Hepatocyte (in vitro differentiated cells): ENCODE data around the gene MAP3K2. TPM values are rescaled to one million over a fixed set of nuclear protein-coding genes. Genes with fewer than 3 reads are reported as not detected.
"Not testable (repeated sequence)": the region's sequence is repeated elsewhere in the genome, so short reads cannot be mapped to it uniquely, and the experiment has no call there.

ENCODE experiments used
- DNase-seq: peaks from one replicate; pipeline ENCODE4 v3.0.0-alpha.2; 2016; ENCODE audit warnings: low spot score
- H2AFZ ChIP-seq: fragments of 200-600 bp; sonication (generic); 2 replicates; pipeline ENCODE4 v1.6.0; 2016; ENCODE audit warnings: antibody characterized with exemption, mild to moderate bottlenecking
- H3K27ac ChIP-seq: fragments of 200-600 bp; sonication (generic); 2 replicates; pipeline ENCODE4 v1.5.1; 2016; ENCODE audit warnings: mild to moderate bottlenecking
- H3K27me3 ChIP-seq: fragments of 200-600 bp; sonication (generic); 2 replicates; pipeline ENCODE4 v1.6.1; 2016
- H3K36me3 ChIP-seq: fragments of 200-600 bp; sonication (generic); replicated peaks from 2 replicates; pipeline ENCODE4 v1.5.1; 2016; ENCODE audit warnings: low read depth; ENCODE audit not compliant: insufficient read depth
- H3K4me1 ChIP-seq: fragments of 200-600 bp; sonication (generic); 2 replicates; pipeline ENCODE4 v1.5.1; 2016; ENCODE audit warnings: mild to moderate bottlenecking, moderate library complexity; ENCODE audit not compliant: insufficient read depth
- H3K4me2 ChIP-seq: fragments of 200-600 bp; sonication (generic); 2 replicates; pipeline ENCODE4 v1.6.0; 2016
- H3K4me3 ChIP-seq: fragments of 200-600 bp; sonication (generic); 2 replicates; pipeline ENCODE4 v1.5.1; 2016; ENCODE audit warnings: mild to moderate bottlenecking
- H3K79me2 ChIP-seq: fragments of 200-600 bp; sonication (generic); 2 replicates; pipeline ENCODE4 v1.6.0; 2017; ENCODE audit warnings: mild to moderate bottlenecking
- H3K9me2 ChIP-seq: fragments of 200-600 bp; sonication (generic); replicated peaks from 2 replicates; pipeline ENCODE4 v1.6.0; 2017; ENCODE audit warnings: mild to moderate bottlenecking; ENCODE audit not compliant: insufficient read depth
- H3K9me3 ChIP-seq: fragments of 200-600 bp; sonication (generic); 2 replicates; pipeline ENCODE4 v1.5.1; 2016; ENCODE audit warnings: low read depth, mild to moderate bottlenecking
- H4K20me1 ChIP-seq: fragments of 200-600 bp; sonication (generic); 2 replicates; pipeline ENCODE4 v1.6.0; 2016; ENCODE audit warnings: mild to moderate bottlenecking; ENCODE audit not compliant: insufficient read depth, poor library complexity, severe bottlenecking
- EZH2 ChIP-seq: fragments of 200-600 bp; sonication (generic); IDR thresholded peaks from 2 replicates; pipeline ENCODE4 v1.6.1; 2016; ENCODE audit warnings: antibody characterized with exemption, mild to moderate bottlenecking, borderline replicate concordance
- EZH2phosphoT487 ChIP-seq: fragments of 200-600 bp; sonication (generic); IDR thresholded peaks from one replicate; pipeline ENCODE4 v1.6.1; 2018; ENCODE audit warnings: antibody characterized with exemption, mild to moderate bottlenecking, low read depth, moderate library complexity; ENCODE audit not compliant: unreplicated experiment, severe bottlenecking
- WGBS: methylation state at CpG from one replicate; pipeline ENCODE4 v1.1.6; 2016; ENCODE audit warnings: low lambda C conversion rate; ENCODE audit errors: missing lambda C conversion rate; 5-methylcytosine and 5-hydroxymethylcytosine counted together
- polyA plus RNA-seq: library from polyadenylated mRNA; unstranded; fragments of >200 nt; fragmentation: Nextera tagmentation; extraction: Ambion mirVana; gene quantifications from 2 replicates; pipeline ENCODE4 v1.2.1, GENCODE V29; 2016
- total RNA-seq: library from RNA; depleted of rRNA; stranded (reverse); fragments of >200 nt; gene quantifications from 2 replicates; pipeline ENCODE4 v1.2.3, GENCODE V29; 2014
- TF ChIP-seq, protein P1 (sequence below): fragments of 200-600 bp; sonication (generic); IDR thresholded peaks from 2 replicates; pipeline ENCODE4 v1.5.1; 2016; ENCODE audit warnings: antibody characterized with exemption, mild to moderate bottlenecking; ENCODE audit not compliant: poor library complexity

MAP3K2 gene
- total and polyA plus RNA-seq, 2 experiments from 2014 or later: 28.5 to 52.5 TPM

DNA sequence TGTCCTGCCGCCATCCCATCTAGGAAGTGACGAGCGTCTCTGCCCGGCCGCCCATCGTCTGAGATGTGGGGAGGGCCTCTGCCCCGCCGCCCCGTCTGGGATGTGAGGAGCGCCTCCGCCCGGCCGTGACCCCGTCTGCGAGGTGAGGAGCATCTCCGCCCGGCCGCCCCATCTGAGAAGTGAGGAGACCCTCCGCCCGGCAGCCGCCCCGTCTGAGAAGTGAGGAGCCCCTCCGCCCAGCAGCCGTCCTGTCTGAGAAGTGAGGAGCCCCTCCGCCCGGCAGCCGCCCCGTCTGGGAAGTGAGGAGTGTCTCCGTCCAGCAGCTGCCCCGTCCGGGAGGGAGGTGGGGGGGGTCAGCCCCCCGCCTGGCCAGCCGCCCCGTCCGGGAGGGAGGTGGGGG, 34.6 kb downstream of the MAP3K2 start:
- H3K27ac ChIP-seq, H3K4me1 ChIP-seq, H3K4me3 ChIP-seq, H3K9me2 ChIP-seq, H3K4me2 ChIP-seq, H2AFZ ChIP-seq, H3K27me3 ChIP-seq, H3K36me3 ChIP-seq, DNase-seq, H3K9me3 ChIP-seq: not testable (repeated sequence)
- H4K20me1 ChIP-seq: peaks cover 22% of the 10 kb centered on the region
- no CpG with 5 or more reads among the region's 35 CpGs for WGBS
- H3K79me2 ChIP-seq: peaks cover 88% of the 10 kb centered on the region

DNA sequence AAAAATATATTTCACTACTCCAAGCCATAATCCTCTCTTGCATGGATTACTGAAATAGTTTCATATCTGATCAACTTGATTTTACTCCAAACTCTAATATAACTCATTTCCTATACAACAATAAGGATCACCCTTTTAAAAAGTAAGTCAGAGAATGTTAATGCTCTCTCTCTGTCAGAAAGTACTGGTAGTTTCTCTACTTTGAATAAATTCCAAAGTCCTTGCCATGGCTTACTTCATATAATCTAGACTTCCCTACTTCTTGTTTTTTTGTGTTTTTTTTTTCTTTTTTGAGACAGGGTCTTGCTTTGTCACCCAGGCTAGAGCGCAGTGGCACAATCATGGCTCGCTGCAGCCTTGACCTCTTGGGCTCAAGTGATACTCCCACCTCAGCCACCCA, 36.2 kb downstream of the MAP3K2 start:
- Histone ChIP-seq H3K9me2 (no peaks in the 10 kb centered on the region), H3K27ac (no peak overlapping the region), H3K9me3 (no peaks in the 10 kb centered on the region), H4K20me1 (peaks cover 13% of the 10 kb centered on the region), H3K4me1 (peaks cover 6% of the 10 kb centered on the region), H2AFZ (no peak overlapping the region), H3K27me3 (no peaks in the 10 kb centered on the region), H3K36me3 (no peaks in the 10 kb centered on the region), H3K79me2 (peaks cover 88% of the 10 kb centered on the region), H3K4me2 (no peak overlapping the region), H3K4me3 (no peak overlapping the region)
- 97% methylated on average over 2 of the region's 2 CpGs for WGBS
- no peak for DNase-seq
- TF ChIP-seq EZH2phosphoT487 (no peak), EZH2 (no peak)
- TF ChIP-seq, protein P1, sequence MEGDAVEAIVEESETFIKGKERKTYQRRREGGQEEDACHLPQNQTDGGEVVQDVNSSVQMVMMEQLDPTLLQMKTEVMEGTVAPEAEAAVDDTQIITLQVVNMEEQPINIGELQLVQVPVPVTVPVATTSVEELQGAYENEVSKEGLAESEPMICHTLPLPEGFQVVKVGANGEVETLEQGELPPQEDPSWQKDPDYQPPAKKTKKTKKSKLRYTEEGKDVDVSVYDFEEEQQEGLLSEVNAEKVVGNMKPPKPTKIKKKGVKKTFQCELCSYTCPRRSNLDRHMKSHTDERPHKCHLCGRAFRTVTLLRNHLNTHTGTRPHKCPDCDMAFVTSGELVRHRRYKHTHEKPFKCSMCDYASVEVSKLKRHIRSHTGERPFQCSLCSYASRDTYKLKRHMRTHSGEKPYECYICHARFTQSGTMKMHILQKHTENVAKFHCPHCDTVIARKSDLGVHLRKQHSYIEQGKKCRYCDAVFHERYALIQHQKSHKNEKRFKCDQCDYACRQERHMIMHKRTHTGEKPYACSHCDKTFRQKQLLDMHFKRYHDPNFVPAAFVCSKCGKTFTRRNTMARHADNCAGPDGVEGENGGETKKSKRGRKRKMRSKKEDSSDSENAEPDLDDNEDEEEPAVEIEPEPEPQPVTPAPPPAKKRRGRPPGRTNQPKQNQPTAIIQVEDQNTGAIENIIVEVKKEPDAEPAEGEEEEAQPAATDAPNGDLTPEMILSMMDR: no peak

DNA sequence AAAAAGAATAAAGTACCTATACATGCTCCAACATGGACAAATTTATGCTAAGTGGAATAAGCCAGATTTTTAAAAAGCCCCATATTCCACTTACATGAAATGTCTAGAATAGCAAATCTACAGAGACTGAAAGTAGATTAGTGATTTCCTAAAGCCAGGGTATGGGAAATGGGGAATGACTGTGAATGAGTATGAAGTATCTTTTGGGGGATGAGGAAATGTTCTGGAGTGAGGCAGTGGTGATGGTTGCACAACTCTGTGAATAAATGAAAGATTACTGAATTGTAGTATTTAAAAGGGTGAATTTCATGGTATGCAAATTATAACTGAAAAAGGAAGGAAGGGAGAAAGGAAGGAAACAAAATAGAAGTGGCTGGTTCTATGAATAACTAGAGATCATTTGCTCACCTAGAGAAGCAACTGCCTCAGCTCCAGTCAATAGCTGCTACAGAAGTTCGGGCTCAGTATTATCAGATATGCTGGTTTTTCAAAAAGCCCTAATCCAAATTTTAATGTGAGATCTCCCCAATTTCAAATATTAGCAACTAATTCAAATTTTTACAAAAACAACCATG, 39.3 kb downstream of the MAP3K2 start:
- H3K36me3 ChIP-seq: no peaks in the 10 kb centered on the region

DNA sequence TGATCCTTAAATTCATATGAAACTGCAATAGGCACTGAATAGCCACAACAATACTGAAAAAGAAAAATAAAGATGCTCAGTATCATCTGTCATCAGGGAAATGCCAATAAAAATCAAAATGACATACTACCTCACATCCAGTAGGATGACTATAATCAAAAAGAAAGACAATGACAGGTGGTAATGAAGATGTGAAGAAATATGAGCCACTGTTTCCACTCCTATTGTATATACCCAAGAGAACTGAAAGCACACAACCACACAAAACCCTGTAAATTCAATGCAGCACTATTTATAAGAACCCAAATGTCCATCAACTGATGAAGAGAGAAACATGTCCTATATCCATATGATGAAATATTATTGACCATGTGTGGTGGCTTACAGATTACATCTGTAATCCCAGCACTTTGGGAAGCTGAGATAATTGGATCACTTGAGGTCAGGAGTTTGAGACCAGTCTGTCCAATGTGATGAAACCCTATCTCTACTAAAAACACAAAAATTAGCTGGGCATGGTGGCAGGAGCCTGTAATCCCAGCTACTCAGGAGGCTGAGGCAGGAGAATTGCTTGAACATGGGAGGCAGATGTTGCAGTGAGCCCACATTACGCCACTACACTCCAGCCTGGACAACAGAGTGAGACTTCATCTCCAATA, 39.9 kb downstream of the MAP3K2 start:
- H3K4me2 ChIP-seq: no peak overlapping the region
- DNase-seq: no peak
- no peak overlapping the region for H2AFZ ChIP-seq
- no peak overlapping the region for H3K27ac ChIP-seq
- no peaks in the 10 kb centered on the region for H3K9me2 ChIP-seq
- H3K36me3 ChIP-seq: no peaks in the 10 kb centered on the region
- no peak overlapping the region for H3K4me3 ChIP-seq
- H3K79me2 ChIP-seq: peaks cover 97% of the 10 kb centered on the region
- no peaks in the 10 kb centered on the region for H3K9me3 ChIP-seq
- no peaks in the 10 kb centered on the region for H3K4me1 ChIP-seq
- WGBS: 96% methylated on average over 1 of the region's 1 CpG
- H4K20me1 ChIP-seq: peaks cover 11% of the 10 kb centered on the region
- no peak for TF ChIP-seq EZH2phosphoT487
- TF ChIP-seq EZH2: no peak
- TF ChIP-seq, protein P1: no peak
- H3K27me3 ChIP-seq: no peaks in the 10 kb centered on the region

More for the DNA sequence above, 39.3 kb downstream of the MAP3K2 start:
- no peaks in the 10 kb centered on the region for H3K9me2 ChIP-seq
- peaks cover 11% of the 10 kb centered on the region for H4K20me1 ChIP-seq
- TF ChIP-seq EZH2 (no peak), EZH2phosphoT487 (no peak)
- TF ChIP-seq, protein P1: no peak
- no peak overlapping the region for H3K27ac ChIP-seq
- H3K27me3 ChIP-seq: no peaks in the 10 kb centered on the region
- no peak overlapping the region for H3K4me2 ChIP-seq
- no peaks in the 10 kb centered on the region for H3K9me3 ChIP-seq
- no peaks in the 10 kb centered on the region for H3K4me1 ChIP-seq
- no peak overlapping the region for H2AFZ ChIP-seq
- WGBS: 100% methylated on average over 1 of the region's 1 CpG
- H3K4me3 ChIP-seq: no peak overlapping the region
- H3K79me2 ChIP-seq: peaks cover 93% of the 10 kb centered on the region
- DNase-seq: no peak
